C4-2B (cell line): ENCODE measurements around the gene TOR1AIP2.

Source experiments
- H3K27ac ChIP-seq: fragments of 450-650 bp; 2 replicates; pipeline ENCODE4 v1.5.1; 2017
- ZFX ChIP-seq: fragments of 450-650 bp; IDR thresholded peaks from 2 replicates; pipeline ENCODE4 v1.6.1; 2017
- TF ChIP-seq, protein P1 (sequence below): fragments of 450-650 bp; conservative IDR thresholded peaks from 2 replicates; pipeline ENCODE4 v1.5.1; 2017; ENCODE audit warnings: mild to moderate bottlenecking

TOR1AIP2 gene

DNA sequence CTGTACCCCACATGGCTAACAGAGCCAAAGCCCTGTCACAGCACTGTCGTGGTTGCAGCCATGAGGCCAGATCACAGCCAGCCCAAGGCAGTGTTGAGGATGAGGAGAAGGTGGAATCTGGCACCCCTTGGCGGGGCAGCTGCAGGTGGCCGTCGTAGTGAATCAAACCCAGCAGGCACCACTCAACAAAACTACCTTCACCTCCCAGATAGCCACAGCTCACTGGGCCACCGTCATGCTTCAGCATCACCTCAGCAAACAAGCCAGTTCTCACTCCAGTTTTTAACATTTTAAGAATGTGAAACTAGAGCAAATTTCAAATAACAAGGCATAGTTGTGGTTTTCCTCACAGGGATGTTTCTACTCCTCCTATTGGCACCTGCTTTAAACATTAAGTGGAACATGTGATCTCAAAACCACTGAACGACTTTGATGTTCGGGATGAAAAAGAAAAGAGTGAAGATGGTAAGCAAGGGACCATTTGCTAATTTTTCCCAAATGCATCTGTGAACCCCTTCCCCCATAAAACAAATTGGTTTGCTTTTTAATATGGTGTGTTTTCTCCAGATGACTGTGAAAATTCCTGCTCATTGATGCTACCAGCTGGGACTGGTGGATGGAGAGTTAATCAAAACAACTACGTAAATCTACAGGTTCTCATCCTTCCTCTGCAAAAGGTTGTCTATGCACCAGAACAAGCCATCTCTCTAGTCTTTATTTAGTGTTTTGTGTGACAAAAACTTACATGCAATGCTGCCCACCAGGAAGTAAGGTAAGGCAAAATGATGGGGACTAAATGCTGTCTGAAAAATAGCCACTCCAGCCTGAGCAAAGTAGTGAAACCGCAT lies 45.5 kb downstream of the TOR1AIP2 start:
- no peak overlapping the region for H3K27ac ChIP-seq
- TF ChIP-seq, protein P1, sequence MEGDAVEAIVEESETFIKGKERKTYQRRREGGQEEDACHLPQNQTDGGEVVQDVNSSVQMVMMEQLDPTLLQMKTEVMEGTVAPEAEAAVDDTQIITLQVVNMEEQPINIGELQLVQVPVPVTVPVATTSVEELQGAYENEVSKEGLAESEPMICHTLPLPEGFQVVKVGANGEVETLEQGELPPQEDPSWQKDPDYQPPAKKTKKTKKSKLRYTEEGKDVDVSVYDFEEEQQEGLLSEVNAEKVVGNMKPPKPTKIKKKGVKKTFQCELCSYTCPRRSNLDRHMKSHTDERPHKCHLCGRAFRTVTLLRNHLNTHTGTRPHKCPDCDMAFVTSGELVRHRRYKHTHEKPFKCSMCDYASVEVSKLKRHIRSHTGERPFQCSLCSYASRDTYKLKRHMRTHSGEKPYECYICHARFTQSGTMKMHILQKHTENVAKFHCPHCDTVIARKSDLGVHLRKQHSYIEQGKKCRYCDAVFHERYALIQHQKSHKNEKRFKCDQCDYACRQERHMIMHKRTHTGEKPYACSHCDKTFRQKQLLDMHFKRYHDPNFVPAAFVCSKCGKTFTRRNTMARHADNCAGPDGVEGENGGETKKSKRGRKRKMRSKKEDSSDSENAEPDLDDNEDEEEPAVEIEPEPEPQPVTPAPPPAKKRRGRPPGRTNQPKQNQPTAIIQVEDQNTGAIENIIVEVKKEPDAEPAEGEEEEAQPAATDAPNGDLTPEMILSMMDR = no peak
- no peak for TF ChIP-seq ZFX

DNA sequence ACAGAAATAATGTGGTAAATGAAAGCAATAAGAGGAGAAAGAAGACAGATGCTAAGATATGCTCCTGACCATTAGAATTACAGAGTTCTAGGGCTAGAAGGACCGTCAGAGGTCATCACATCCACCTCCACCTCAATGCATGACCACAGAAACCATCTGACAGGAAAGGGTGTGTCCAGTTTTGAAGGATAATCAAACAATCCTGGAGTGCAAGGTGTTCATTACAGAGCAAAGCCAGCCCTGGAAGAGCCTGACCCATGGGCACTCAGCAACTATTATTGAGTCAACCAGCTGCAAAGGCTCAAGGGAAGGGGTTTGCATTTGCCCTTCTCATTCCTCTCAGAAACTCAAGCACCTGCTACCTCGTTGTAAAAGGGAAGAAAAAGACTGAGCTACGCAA lies 46.4 kb downstream of the TOR1AIP2 start:
- TF ChIP-seq ZFX = no peak
- TF ChIP-seq, protein P1 = no peak
- no peak overlapping the region for H3K27ac ChIP-seq

DNA sequence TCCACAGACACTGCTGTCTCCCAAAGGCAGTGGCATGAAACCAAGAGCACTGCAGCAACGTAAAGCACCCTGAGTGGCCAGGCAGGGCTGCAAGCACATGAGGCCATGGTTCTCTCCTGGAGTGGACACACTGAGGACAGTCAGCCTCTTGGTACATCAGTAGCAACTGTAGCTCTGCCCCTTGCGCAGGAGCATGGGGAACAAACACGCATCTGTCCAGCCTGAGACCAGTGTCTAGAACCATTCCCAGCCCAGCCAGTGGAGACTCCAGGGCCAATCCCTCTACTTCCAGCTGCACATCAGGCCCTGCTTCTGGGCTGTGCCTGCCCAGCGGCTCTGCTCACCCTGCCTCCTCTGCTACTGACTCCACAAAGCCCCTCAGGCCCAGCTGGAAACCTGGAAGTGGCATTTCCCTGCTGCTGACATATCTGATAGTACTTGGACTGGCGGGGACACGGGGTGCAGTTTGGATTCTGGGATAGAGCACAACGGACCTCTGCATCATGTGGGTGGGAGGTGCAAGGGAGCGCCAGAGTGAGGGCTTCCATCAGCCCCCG lies 49.0 kb downstream of the TOR1AIP2 start:
- TF ChIP-seq, protein P1 = no peak
- no peak for TF ChIP-seq ZFX
- no peak overlapping the region for H3K27ac ChIP-seq

DNA sequence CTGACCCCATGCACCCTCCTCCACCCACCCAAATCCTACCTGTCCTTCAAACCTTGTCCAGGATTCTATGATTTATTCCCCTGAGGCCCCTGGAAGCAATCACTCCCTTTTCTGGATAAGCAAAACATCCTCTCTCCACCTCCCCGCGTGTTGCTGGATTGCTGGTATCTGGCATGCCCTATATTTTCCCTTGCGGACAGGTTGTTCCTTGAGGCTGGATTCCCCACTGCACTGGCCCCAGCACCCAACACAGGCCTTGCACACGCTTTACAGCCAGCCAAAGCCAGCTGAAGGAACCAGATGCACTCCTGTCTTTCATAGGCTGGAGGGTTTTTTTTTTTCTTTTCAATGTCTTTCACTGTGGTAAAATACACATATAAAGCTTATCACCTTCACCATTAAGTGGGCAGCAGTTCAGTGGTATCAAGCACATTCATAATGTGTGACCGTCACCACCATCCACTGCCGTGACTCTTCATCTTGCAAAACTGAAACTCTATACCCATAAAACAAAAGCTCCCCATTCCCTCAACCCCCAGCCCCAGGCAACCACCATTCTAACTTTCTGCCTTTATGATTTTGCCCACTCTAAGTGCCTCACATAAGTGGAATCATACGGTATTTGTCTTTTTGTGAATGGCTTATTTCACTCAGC lies 50.9 kb downstream of the TOR1AIP2 start:
- H3K27ac ChIP-seq = no peak overlapping the region
- no peak for TF ChIP-seq ZFX
- TF ChIP-seq, protein P1 = no peak

DNA sequence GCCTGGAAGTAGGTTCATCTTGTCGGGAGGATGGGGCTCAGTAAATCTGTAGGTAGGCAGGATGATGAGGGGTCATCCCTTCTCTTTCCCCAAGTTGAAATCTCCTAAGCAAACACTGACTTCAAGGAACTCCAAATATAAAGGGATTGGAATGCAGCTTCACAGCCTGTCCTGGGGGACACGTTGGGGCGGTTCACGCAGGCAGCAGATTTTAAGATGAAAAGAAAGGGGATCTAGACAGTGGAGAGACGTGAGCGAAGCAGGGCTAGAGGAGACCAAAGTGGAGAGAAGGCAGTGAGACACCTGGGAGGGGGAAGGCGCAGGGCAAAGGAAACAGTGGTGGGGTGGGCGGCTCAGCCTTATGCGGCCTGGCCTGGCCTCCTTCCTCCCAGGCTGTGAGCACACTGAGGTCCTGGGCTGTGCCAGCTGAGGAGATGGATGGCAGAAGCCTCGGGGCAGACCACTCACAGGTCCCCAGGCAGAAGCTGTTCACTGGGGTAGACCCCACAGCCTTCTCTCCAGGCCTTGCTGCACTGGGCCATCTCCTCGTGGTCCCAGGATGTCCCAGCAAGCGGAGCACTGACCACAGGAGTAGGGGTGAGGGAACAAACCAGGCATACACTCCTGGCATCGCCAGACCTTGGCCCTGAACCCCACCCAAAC lies 51.7 kb downstream of the TOR1AIP2 start:
- TF ChIP-seq, protein P1 = no peak
- no peak for TF ChIP-seq ZFX
- H3K27ac ChIP-seq = no peak overlapping the region

DNA sequence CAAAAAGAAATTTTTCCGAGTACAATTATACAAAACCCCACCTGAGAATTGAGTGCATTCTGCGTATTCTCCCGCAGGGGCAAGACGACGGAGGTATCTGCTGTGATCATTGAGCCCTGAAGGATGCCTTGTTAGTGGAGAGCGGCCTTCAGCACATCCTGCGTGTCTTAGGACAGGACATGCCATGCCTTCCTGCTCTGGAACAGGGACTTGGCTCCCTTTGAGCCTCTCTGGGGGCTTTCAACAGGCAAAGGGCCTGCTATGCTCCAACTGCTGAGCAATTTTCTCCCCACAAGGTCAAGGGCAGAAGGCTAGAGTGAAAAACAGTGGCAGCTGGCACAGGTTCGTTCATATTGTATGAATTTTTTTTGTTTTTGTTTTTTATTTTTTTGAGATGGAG lies 52.4 kb downstream of the TOR1AIP2 start:
- no peak for TF ChIP-seq ZFX
- TF ChIP-seq, protein P1 = no peak
- no peak overlapping the region for H3K27ac ChIP-seq

DNA sequence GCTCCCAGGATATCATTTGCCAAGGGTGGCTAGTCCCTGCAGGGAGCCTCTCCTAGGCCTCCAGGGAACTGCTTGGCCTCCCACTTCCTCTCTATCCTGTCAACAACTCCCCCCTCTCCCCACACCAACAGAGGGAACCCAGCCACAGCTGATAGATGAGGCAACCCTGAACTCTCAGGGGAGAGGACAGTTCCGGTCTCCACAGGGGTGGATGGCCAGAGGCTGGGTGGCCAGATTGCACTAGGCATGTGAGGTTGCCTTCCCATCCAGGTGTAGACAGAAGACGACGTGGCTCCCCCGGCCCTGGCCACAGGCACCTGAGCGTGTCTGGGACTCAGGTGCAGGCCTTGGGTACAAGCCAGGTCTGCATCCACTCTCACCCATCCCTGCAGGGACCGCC lies 53.3 kb downstream of the TOR1AIP2 start:
- no peak overlapping the region for H3K27ac ChIP-seq
- TF ChIP-seq ZFX = no peak
- TF ChIP-seq, protein P1 = no peak
